Activated CD8-positive, alpha-beta memory T cell treated with anti-CD3 and anti-CD28 coated beads for 24 hours (primary cell): ENCODE data around the gene ZNF76.
A peak's percentile ranks its signal among the peaks of the same experiment; 100 is the strongest.
"Not testable (repeated sequence)": the region's sequence is repeated elsewhere in the genome, so short reads cannot be mapped to it uniquely, and the experiment has no call there.

Source experiments
- DNase-seq: peaks from one replicate; pipeline ENCODE4 v3.0.0-alpha.2; 2020

Gene ZNF76

DNA sequence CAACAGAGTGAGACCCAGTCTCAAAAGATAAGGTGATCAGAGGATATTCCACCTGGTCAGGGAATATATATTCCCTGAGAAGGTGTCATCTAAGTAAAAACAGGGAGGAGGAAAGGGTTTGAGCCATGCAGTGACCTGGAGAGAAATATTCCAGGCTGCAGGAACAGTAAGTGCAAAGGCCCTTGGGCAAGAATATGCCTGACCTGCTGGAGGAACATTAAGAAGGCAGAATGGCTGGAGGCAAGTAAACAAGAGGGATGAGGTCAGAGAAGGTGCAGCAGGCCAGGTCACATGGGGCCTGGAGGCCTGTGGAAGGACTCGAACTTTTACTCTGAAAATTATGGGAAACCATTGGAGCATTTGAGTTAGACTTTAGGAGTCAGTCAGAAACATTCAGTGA, 44.8 kb downstream of the ZNF76 start:
- DNase-seq: no peak

DNA sequence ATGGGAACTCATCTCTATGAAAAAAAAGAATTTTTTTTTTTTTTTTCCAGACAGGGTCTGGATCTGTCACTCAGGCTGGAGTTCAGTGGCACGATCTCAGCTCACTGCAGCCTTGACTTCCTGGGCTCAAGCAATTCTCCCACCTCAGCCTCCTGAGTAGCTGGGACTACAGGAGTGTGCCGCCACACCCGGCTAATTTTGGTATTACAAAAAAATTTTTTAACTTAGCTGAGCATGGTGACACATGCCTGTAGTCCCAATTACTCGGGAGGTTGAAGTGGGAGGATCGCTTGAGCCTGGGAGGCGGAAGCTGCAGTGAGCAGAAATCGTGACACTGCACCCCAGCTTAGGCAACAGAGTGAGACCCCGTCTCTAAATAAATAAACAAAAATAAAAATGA, 45.6 kb downstream of the ZNF76 start:
- DNase-seq: no peak

DNA sequence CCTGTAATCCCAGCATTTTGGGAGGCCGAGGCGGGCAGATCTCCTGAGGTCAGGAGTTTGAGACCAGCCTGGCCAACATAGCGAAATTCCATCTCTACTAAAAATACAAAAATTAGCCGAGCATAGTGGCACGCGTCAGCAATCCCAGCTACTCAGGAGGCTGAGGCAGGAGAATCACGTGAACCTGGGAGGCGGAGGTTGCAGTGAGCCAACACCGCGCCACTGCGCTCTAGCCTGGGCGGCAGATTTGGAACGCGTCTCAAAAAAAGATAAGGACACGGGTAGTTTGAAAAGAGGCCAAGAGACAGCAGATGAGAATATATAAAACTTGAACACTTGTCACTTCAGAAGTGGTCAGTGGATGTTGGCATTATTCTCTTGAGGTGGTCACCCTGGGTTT, 47.6 kb downstream of the ZNF76 start:
- DNase-seq: not testable (repeated sequence)

DNA sequence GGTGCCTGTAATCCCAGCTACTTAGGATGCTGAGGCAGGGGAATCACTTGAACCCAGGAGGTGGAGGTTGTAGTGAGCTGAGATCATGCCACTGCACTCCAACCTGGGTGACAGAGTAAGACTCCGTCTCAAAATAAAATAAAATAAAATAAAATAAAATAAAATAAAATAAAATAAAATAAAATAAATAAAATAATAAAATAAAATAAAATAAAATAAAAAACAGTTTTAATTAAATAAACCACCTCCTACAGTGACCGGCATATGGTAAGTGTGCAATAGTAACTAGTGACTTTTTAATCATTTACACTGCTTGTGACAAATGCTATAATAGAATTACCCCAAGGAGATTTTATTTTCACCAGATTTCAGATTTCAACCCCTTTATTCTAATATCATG, 49.0 kb downstream of the ZNF76 start:
- DNase-seq: not testable (repeated sequence)

DNA sequence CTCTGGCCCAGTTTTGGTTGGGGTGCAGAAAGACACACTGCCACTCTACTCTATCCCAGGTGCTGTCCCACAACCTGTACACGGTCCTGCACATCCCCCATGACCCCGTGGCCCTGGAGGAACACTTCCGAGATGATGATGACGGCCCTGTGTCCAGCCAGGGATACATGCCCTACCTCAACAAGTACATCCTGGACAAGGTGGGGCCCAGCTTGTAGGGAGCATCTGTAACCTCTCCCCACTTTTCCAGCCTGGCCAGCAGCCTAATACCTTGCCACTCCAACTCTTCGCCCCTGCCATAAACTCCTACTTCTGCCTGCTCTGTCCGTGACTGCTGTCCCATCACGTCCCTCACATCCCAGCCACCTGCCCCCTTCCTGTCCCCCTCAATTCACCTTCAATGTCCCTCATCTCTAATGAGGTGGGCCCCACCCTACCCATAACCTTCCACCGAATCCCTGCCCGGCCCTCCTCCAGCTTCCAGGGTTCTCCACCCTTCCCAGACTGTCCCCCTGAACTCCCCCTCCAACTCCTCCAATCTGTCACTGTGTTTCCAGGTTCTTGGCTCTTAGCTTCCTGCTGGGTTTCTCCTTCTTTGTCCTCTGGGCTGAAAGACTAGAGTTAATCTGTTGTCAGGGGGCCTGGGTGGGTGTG, 50.2 kb downstream of the ZNF76 start:
- DNase-seq: peak; percentile 50

DNA sequence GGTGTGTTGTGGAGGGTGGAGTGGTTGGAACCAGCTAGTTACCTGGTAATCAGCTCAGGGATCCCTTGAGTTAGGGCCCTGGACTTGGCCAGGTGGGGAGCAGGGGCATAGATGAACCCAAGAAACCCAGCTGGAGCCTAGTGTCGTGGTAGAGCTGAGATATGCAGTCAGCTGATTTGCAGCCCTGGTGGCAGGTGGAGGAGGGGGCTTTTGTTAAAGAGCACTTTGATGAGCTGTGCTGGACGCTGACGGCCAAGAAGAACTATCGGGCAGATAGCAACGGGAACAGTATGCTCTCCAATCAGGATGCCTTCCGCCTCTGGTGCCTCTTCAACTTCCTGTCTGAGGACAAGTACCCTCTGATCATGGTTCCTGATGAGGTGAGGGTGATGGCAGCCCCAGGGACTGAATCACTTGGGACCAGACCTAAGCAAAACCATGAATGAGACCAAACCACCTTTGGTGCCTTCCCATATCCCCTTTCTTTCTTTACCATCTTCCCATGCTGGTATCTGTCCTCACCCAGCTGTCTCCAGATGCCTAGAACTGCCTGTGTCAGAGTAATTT, 50.8 kb downstream of the ZNF76 start:
- peak; percentile 67 for DNase-seq

DNA sequence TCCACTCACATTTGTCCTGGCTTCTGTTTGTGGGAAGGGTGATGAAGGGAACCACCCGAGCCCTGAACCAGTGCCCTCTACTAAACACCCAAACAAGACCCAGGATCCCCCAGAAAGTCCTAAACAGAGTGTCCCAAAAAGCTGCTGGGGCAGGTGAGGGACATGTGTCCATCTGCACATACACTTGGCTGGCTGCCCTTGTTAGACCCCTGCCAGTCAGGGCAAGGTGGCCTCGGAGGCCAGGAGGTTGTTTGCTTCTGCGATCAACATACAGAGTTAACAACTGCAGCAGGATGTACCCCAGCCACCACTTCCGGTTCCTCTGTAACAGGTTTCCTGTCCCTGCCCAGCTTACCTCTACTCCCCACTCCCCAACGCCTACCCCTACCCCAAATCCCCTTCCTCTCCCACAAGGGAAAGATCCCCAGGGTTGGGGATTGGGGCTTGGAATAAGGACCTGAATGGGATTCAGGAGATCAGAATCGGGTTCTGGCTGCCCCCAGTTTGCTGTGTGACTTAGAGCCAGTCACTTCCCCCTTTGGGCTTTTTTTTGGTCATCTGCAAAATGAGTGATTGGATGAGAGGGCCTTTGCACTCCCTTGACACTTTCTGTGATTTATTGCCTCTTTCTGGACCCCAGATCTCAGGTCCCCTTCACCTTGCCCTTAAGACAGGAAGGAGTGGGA, 52.0 kb downstream of the ZNF76 start:
- peak; percentile 83 for DNase-seq

DNA sequence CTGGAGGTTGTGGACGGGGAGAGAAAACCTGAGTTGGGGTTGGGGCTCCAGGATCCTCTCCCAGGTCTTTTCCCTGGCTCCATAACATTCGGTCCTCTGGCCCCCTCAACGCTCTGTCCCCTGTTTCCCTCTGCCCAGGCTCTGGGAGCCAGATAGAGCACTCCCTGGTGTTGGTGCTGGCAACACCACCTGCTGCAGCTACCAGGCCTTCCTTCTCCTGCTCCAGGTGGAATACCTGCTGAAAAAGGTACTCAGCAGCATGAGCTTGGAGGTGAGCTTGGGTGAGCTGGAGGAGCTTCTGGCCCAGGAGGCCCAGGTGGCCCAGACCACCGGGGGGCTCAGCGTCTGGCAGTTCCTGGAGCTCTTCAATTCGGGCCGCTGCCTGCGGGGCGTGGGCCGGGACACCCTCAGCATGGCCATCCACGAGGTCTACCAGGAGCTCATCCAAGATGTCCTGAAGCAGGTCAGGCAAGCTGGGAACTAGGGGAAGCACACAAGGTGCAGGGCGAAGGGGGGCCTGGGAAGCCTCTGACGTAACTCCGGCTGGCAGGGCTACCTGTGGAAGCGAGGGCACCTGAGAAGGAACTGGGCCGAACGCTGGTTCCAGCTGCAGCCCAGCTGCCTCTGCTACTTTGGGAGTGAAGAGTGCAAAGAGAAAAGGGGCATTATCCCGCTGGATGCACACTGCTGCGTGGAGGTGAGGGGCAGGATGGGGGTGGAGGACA, 52.7 kb downstream of the ZNF76 start:
- DNase-seq: peak; percentile 63

DNA sequence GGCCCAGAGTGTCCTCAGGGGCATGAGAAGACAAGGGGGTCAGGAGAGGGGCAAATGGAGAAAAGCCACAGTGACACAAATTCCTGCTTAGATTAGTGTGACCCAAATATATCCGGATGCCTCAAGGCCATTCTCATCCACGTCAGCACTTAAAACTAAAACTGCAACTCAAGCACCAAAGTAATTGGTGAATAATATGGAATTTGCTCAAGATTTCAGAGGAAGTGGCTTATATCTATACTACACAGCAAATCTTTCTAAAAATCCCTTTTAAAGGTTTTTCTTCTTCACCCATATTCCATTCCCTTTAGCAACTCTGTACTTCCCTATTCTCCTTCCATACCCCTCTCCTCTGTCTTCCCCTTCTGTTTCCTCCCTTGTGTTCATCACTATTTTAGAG, 53.3 kb downstream of the ZNF76 start:
- no peak for DNase-seq

DNA sequence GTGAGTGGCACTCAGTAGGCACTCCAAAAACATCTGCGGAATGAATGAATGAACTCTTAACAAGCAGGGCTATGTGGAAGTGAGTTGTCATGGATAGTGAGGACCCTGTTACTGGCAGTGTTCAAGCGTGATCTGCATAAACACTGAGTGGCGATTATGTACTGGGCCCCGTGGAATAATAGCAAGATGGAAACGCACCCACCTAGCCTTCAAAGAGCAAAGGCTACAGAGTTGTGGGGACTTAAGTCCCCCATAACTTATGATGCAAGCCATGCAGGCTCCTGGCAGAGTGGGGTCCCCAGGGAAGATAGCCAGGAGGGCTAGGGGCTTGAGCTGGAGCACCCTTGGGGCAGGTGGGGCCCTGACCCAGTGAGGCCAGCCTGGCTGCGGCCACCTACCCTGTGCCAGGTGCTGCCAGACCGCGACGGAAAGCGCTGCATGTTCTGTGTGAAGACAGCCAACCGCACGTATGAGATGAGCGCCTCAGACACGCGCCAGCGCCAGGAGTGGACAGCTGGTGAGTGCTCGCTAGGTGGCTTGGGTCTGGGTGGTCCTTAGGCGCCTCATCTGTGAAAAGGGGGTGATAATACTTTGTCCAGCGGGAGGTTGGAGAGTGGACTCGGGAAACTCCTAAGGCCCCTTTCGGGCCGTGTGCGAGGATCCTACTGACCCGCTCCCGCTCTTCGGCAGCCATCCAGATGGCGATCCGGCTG, 58.1 kb downstream of the ZNF76 start:
- DNase-seq: no peak

DNA sequence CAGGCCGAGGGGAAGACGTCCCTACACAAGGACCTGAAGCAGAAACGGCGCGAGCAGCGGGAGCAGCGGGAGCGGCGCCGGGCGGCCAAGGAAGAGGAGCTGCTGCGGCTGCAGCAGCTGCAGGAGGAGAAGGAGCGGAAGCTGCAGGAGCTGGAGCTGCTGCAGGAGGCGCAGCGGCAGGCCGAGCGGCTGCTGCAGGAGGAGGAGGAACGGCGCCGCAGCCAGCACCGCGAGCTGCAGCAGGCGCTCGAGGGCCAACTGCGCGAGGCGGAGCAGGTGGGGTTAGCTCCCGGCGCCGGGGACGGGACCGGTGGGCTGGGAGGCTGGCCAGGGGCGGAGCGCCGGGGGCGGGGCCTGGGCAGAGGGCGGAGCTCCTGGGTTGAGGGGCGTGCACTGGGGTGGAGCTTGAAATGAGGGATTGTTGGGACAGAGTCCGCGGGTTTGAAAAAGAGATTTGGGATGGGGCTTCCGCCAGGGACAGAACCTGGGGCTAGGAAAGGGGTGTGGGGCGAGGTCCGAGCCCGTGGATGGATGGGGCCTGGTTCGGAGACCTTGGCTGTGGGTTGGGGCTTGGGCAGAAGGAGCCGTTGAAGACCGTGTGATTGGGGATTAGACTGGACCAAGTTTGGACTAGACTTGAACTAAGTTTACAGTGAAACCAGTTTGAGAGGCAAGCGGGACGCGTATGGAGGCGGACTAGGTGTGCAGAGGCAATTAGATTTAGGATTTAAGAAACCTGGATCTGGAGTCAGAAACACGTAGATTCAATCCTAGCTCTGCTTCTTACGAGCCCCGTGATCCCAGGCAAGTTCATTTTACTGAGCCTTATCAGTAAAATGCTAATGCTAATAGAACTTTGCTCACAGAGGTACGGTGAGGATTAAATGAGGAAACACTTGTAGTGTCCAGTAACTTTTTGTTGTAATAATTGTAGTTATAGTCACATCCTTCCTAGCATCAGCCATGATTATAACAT, 58.9 kb downstream of the ZNF76 start:
- no peak for DNase-seq

DNA sequence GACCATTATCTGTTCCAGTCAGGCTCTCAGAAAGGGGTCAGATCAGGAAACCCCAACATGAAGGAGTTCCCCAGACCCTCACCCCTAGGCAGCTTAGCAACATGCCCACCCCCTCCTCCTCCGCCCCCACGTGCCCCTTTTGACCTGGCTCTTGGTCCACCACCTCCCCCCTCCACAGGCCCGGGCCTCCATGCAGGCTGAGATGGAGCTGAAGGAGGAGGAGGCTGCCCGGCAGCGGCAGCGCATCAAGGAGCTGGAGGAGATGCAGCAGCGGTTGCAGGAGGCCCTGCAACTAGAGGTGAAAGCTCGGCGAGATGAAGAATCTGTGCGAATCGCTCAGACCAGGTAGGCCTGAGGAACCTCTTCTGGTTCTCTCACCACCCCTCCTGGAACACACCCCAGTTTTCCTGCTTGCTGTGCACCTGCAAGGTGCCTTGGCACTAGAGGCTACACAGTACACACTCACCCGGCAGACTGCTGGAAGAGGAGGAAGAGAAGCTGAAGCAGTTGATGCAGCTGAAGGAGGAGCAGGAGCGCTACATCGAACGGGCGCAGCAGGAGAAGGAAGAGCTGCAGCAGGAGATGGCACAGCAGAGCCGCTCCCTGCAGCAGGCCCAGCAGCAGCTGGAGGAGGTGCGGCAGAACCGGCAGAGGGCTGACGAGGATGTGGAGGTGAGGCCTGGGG, 60.0 kb downstream of the ZNF76 start:
- DNase-seq: no peak

DNA sequence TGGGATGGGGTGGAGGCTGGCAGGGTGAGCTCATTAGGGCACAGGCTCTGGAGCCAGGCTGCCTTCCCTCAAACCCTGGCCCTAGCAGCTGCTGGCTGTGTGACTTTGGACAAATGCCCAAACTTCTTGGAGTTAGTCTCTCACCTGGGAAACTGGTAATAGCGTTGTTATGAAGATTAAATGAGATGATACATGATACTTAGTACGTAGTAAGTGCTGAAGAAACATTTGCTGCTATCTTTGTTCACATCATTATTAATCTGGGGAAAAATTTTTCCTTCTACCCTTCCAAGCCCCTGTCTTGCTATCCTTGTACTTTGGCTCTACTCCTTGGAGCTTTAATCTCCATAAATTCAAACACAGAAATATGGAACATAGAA, 60.5 kb downstream of the ZNF76 start:
- no peak for DNase-seq

DNA sequence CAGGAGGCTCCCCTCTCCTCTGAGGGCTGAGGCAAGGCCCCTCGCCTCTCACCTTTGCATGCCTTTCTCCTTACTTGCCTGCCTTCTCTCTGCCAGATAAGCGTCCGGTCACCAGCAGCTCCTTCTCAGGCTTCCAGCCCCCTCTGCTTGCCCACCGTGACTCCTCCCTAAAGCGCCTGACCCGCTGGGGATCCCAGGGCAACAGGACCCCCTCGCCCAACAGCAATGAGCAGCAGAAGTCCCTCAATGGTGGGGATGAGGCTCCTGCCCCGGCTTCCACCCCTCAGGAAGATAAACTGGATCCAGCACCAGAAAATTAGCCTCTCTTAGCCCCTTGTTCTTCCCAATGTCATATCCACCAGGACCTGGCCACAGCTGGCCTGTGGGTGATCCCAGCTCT, 61.6 kb downstream of the ZNF76 start:
- no peak for DNase-seq

DNA sequence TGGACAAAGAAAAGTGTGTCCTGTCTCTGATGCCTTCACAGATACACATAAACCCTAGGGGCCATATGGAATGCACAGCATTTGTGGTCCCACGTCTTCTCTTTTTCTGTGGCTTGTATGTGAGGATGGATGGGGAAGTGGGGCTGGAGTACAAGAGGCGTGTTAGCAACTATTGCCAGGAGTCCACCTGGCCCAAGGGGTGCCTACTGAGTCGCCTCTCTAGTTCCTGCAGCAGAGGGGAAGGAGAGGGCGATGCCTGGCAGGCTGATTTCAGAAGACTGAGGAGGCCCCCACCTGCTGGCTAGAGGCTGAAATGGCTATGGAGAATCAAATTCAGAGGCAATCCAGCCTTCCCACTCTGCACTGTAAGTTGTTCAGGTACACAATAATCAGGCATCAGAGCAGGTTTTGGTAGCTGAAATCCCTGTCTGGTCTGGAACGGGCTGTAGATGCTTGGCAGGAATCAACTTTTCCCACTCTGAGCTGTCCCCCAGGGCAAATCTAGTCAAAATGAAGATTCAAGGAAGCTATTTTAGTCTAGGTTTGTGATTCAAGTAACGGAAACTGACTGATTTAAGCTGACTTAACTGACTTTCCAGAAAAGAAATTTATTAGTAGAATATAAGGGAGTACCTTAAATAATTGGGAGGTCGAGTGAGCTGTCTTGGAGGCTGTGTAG, 68.0 kb downstream of the ZNF76 start:
- DNase-seq: peak; percentile 85

DNA sequence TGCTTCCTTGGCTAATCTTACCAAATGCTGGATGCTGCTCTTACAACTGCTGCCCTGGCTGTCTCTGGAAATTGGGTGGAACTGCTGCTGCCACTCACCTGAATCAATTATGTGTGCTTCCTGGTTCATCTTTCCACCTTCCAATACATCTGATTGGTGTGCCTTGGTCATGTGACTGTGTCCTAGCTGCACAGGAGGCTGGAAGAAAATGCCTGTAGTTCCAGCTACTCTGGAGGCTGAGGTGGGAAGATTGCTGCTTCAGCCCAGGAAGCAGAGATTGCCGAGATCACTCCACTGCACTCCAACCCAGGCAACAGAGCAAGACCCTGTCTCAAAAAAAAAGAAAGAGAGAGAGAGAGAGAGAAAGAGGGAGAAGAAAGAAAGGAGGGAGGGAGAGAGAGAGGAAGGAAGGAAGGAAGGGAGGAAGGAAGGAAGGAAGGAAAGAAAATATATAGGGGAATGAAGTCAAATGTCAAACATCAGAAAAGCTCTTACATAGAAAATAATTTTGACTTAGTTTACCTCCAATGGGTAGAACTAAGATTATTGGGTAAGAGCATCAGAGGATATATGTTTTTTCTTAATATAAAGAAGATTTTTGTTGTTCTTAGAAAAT, 68.7 kb downstream of the ZNF76 start:
- DNase-seq: no peak

DNA sequence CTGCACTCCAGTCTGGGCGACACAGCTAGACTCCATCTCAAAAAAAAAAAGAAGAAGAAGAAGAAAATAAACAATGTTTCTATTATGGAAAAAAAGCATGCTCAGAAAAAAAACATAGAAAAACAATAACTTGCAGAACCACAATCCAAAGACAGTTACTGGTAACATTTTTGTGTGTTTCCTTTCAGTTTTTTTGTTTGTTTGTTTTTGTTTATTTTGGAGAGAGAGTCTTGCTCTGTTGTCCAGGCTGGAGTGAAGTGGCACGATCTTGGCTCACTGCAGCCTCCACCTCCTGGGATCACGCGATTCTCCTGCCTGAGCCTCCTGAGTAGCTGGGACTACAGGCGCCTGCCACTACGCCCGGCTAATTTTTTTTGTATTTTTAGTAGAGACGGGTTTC, 69.4 kb downstream of the ZNF76 start:
- DNase-seq: not testable (repeated sequence)

DNA sequence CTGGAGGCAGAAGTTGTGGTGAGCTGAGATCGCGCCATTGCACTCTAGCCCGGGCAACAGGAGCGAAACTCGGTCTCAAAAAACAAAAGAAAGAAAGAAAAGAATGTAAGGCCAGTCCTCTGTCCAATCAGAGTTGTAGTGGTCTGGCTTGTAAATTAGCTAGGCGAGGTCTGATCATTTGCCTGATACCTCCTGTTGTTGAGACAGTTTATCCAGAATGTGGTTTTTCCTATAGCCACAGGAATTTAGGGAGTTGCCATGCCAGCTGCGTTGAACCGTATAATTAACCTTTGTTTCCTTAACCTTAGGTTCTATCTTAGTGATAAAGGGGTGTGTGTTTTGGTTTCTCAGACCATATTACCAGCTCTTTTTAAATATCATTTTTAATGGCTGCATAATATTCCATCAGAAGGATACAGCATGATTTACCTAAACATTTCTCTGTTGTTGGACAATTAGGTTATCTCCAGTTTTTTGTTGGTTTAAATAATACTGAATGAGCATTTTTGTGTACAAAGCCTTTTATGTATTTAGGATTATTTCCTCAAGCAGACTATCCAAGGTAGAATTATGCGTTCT, 71.1 kb downstream of the ZNF76 start:
- DNase-seq: no peak

DNA sequence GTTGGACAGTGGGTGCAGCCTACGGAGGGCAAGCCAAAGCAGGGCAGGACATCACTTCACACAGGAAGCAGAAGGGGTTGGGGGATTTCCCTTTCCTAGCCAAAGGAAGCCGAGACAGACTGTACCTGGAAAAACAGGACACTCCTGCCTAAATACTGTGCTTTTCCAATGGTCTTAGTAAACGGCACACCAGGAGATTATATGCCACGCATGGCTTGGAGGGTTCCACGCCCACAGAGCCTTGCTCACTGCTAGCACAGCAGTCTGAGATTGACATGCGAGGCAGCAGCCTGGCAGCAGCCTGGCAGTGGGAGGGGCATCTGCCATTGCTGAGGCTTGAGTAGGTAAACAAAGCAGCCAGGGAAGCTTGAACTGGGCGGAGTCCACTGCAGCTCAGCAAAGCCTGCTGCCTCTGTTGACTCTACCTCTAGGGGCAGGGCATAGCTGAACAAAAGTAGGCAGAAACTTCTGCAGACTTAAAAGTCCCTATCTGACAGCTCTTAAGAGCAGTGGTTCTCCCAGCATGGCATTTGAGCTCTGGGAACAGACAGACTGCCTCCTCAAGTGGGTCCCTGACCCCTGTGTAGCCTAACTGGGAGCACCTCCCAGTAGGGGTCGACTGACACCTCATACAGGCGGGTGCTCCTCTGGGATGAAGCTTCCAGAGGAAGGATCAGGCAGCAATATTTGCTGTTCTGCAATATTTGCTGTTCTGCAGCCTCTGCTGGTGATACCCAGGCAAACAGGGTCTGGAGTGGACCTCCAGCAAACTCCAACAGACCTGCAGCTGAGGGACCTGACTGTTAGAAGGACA, 72.7 kb downstream of the ZNF76 start:
- DNase-seq: peak; percentile 71
